Activated CD4-positive, alpha-beta T cell treated with anti-CD3 and anti-CD28 coated beads, Interleukin-2, amount 10 ng/mL, durations not matched to agents 24 days and 14 days (primary cell): ENCODE measurements around the gene MED26. TPM values are rescaled to one million over a fixed set of nuclear protein-coding genes. Genes with fewer than 3 reads are reported as not detected.

Source experiments
- DNase-seq: peaks from one replicate; pipeline ENCODE4 v3.0.0; 2022
- H3K27ac Mint-ChIP-seq: one replicate; pipeline ENCODE4 v1.8.0; 2022; ENCODE audit warnings: mild to moderate bottlenecking, mixed read lengths
- H3K27me3 Mint-ChIP-seq: one replicate; pipeline ENCODE4 v1.8.0; 2022; ENCODE audit warnings: mixed read lengths
- H3K36me3 Mint-ChIP-seq: one replicate; pipeline ENCODE4 v1.8.0; 2022; ENCODE audit warnings: low read depth, mild to moderate bottlenecking, mixed read lengths
- H3K4me1 Mint-ChIP-seq: one replicate; pipeline ENCODE4 v1.8.0; 2021; ENCODE audit warnings: mixed read lengths
- H3K4me3 Mint-ChIP-seq: one replicate; pipeline ENCODE4 v1.8.0; 2022; ENCODE audit warnings: mild to moderate bottlenecking, moderate library complexity, mixed read lengths
- H3K9me3 Mint-ChIP-seq: one replicate; pipeline ENCODE4 v1.8.0; 2021; ENCODE audit warnings: mixed read lengths
- intact Hi-C: fragments of 100-400 bp; cut with micrococcal nuclease; formaldehyde crosslinking; loops from one replicate; pipeline ENCODE4 v1.15.1; 2023
- total RNA-seq: library from RNA; stranded (reverse); gene quantifications from 2 replicates; pipeline ENCODE4 v1.2.3, GENCODE V29; 2022

Gene MED26
- total RNA-seq, 1 donor from 2014 or later: 15.5 TPM

- peaks cover 39% of the 10 kb centered on the region for H3K36me3 Mint-ChIP-seq
- H3K27me3 Mint-ChIP-seq: no peaks in the 10 kb centered on the region
- intact Hi-C loops: no loop called here
- DNase-seq: no peak
- H3K27ac Mint-ChIP-seq: no peak overlapping the region
- H3K9me3 Mint-ChIP-seq: no peaks in the 10 kb centered on the region
- H3K4me3 Mint-ChIP-seq: no peak overlapping the region
- H3K4me1 Mint-ChIP-seq: peaks cover 4% of the 10 kb centered on the region
Observed at GRCh38 chr19:16637535-16637934, 9.5 kb upstream of the MED26 start.

GRCh38 chr19:16631465-16631864, 3.5 kb upstream of the MED26 start:
- no peaks in the 10 kb centered on the region for H3K27me3 Mint-ChIP-seq
- no peak overlapping the region for H3K4me3 Mint-ChIP-seq
- no peaks in the 10 kb centered on the region for H3K9me3 Mint-ChIP-seq
- no peak for DNase-seq
- H3K4me1 Mint-ChIP-seq: peaks cover 14% of the 10 kb centered on the region
- intact Hi-C loops: no loop called here
- H3K36me3 Mint-ChIP-seq: peaks cover 22% of the 10 kb centered on the region
- H3K27ac Mint-ChIP-seq: no peak overlapping the region

GRCh38 chr19:16628984-16629691, 1.1 kb upstream of the MED26 start:
- Mint-ChIP-seq H3K9me3 (no peaks in the 10 kb centered on the region), H3K27me3 (no peaks in the 10 kb centered on the region), H3K27ac (peak overlapping the region; percentile 99), H3K4me1 (peaks cover 32% of the 10 kb centered on the region), H3K36me3 (peaks cover 35% of the 10 kb centered on the region), H3K4me3 (peak overlapping the region; percentile 96)
- peak; percentile 74 for DNase-seq
- intact Hi-C loops: loop anchor here (1.0 to 2.0 kb wide), 5 partner anchors 32 to 133 kb away; partner anchors contain the start of genes C19orf44, CALR3, CHERP and SLC35E1

DNA sequence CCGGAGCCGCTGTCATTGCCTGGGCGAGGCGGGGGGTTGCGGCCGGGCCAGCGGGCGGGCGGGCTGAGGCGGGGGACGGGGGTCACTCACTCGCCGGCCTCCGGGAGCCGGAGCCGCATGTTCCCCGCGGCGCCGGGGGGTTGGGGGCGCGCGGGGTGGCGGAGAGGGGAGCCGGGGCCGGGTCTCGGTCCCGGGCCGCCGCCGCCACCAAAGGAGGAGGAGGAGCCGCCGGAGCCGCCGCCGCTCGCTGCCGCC, 149 bp downstream of the MED26 start:
- peak overlapping the region; percentile 56 for H3K27ac Mint-ChIP-seq
- no peak for DNase-seq
- H3K27me3 Mint-ChIP-seq: no peaks in the 10 kb centered on the region
- intact Hi-C loops: loop anchor here (1.0 to 2.0 kb wide), 5 partner anchors 33 to 132 kb away; partner anchors contain the start of genes C19orf44, CALR3, CHERP and SLC35E1
- H3K4me3 Mint-ChIP-seq: peak overlapping the region; percentile 96
- H3K36me3 Mint-ChIP-seq: peaks cover 43% of the 10 kb centered on the region
- H3K9me3 Mint-ChIP-seq: no peaks in the 10 kb centered on the region
- H3K4me1 Mint-ChIP-seq: peaks cover 32% of the 10 kb centered on the region

GRCh38 chr19:16627193-16627927, 644 bp downstream of the MED26 start:
- peak; percentile 76 for DNase-seq
- H3K36me3 Mint-ChIP-seq: peaks cover 41% of the 10 kb centered on the region
- H3K27me3 Mint-ChIP-seq: no peaks in the 10 kb centered on the region
- peaks cover 33% of the 10 kb centered on the region for H3K4me1 Mint-ChIP-seq
- no peaks in the 10 kb centered on the region for H3K9me3 Mint-ChIP-seq
- peak overlapping the region; percentile 95 for H3K4me3 Mint-ChIP-seq
- peak overlapping the region; percentile 89 for H3K27ac Mint-ChIP-seq
- intact Hi-C loops: no loop called here

DNA sequence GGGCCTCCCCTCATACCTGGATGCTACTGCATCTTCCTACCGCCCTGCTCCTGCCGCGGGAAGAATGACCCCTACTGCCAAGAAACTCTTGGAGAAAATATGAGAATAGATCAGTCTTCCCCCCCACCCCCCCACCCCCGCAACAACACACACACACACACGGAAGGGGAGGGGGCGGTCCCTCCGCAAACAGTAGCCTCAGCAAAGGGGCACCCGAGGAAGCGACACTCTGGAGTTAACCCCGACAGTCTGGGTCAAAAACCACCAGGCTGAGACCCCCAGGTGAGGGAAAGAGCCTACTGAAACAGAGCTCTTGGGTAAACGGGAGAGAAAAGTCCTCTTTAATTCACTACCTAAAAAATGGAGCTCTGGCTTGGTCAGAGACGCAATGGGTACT, 1.2 kb downstream of the MED26 start:
- no peaks in the 10 kb centered on the region for H3K9me3 Mint-ChIP-seq
- no peaks in the 10 kb centered on the region for H3K27me3 Mint-ChIP-seq
- H3K27ac Mint-ChIP-seq: peak overlapping the region; percentile 89
- intact Hi-C loops: no loop called here
- H3K36me3 Mint-ChIP-seq: peaks cover 37% of the 10 kb centered on the region
- peak overlapping the region; percentile 95 for H3K4me3 Mint-ChIP-seq
- DNase-seq: peak; percentile 71
- peaks cover 34% of the 10 kb centered on the region for H3K4me1 Mint-ChIP-seq

- Mint-ChIP-seq H3K9me3 (no peaks in the 10 kb centered on the region), H3K27ac (no peak overlapping the region), H3K36me3 (peaks cover 34% of the 10 kb centered on the region), H3K4me3 (no peak overlapping the region), H3K27me3 (no peaks in the 10 kb centered on the region), H3K4me1 (peaks cover 36% of the 10 kb centered on the region)
- no peak for DNase-seq
- intact Hi-C loops: no loop called here
Observed at GRCh38 chr19:16625163-16625958, 2.6 kb downstream of the MED26 start.

DNA sequence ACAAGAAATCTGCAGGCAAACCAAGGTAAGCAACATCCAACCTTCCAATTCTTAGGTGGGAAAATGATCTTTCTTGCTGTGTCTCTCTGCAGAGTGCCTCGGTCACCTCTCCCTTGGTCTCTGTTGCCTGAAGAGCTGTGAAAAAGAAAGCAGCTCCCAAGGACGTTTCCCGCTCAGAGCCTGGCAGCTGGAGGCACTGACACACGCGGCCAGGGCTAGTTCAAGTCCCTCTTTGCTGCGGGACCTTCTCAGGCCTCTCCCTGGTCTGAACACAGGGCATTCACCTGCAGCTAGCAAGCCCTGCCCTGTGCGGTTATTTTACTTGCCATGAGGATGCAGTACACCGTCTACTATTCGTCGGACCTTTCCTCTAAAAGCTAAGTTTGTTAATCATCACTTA, 3.8 kb downstream of the MED26 start:
- no peaks in the 10 kb centered on the region for H3K9me3 Mint-ChIP-seq
- no peak overlapping the region for H3K4me3 Mint-ChIP-seq
- intact Hi-C loops: no loop called here
- H3K27me3 Mint-ChIP-seq: no peaks in the 10 kb centered on the region
- peaks cover 33% of the 10 kb centered on the region for H3K4me1 Mint-ChIP-seq
- no peak overlapping the region for H3K27ac Mint-ChIP-seq
- H3K36me3 Mint-ChIP-seq: peaks cover 31% of the 10 kb centered on the region
- DNase-seq: no peak

GRCh38 chr19:16623576-16623975, 4.4 kb downstream of the MED26 start:
- H3K9me3 Mint-ChIP-seq: no peaks in the 10 kb centered on the region
- no peak overlapping the region for H3K4me3 Mint-ChIP-seq
- H3K27ac Mint-ChIP-seq: no peak overlapping the region
- intact Hi-C loops: no loop called here
- H3K27me3 Mint-ChIP-seq: no peaks in the 10 kb centered on the region
- DNase-seq: no peak
- peaks cover 31% of the 10 kb centered on the region for H3K36me3 Mint-ChIP-seq
- peaks cover 33% of the 10 kb centered on the region for H3K4me1 Mint-ChIP-seq

GRCh38 chr19:16623066-16623465, 4.9 kb downstream of the MED26 start:
- Mint-ChIP-seq H3K27ac (no peak overlapping the region), H3K4me1 (peaks cover 35% of the 10 kb centered on the region), H3K36me3 (peaks cover 30% of the 10 kb centered on the region), H3K27me3 (no peaks in the 10 kb centered on the region), H3K4me3 (no peak overlapping the region), H3K9me3 (no peaks in the 10 kb centered on the region)
- no peak for DNase-seq
- intact Hi-C loops: no loop called here

GRCh38 chr19:16621165-16621800, 6.7 kb downstream of the MED26 start:
- peaks cover 35% of the 10 kb centered on the region for H3K4me1 Mint-ChIP-seq
- intact Hi-C loops: loop anchor here (2.0 kb wide), 1 partner anchor 124 kb away; the partner anchor contains the start of genes C19orf44 and CALR3
- no peaks in the 10 kb centered on the region for H3K27me3 Mint-ChIP-seq
- no peak overlapping the region for H3K4me3 Mint-ChIP-seq
- no peak overlapping the region for H3K27ac Mint-ChIP-seq
- H3K36me3 Mint-ChIP-seq: peaks cover 23% of the 10 kb centered on the region
- no peaks in the 10 kb centered on the region for H3K9me3 Mint-ChIP-seq
- no peak for DNase-seq

DNA sequence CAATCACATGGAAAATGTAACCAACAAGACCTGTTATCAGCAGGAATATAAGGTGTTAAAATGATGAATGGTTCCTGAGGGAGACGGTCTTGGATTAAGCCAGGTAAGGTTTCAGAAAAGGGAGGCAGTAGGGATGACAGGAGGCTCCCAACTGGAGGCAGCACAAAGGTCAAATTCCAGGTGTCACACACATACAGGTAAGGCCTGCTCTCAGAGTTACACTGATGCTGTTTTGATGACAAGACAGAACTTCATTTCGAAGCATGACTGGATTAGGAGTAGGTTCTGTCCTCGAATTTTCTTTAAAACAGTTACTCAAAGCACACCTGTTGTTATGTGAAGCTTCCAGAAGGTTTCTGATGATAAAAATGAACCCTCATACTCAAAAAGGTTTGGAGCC, 7.4 kb downstream of the MED26 start:
- Mint-ChIP-seq H3K27ac (no peak overlapping the region), H3K27me3 (no peaks in the 10 kb centered on the region), H3K4me1 (peaks cover 33% of the 10 kb centered on the region), H3K36me3 (peaks cover 21% of the 10 kb centered on the region), H3K9me3 (no peaks in the 10 kb centered on the region), H3K4me3 (no peak overlapping the region)
- no peak for DNase-seq
- intact Hi-C loops: loop anchor here (2.0 kb wide), 1 partner anchor 124 kb away; the partner anchor contains the start of genes C19orf44 and CALR3

- no peaks in the 10 kb centered on the region for H3K9me3 Mint-ChIP-seq
- H3K36me3 Mint-ChIP-seq: peaks cover 16% of the 10 kb centered on the region
- no peaks in the 10 kb centered on the region for H3K27me3 Mint-ChIP-seq
- no peak overlapping the region for H3K27ac Mint-ChIP-seq
- intact Hi-C loops: loop anchor here (2.0 kb wide), 1 partner anchor 123 kb away; the partner anchor contains the start of genes C19orf44 and CALR3
- no peak overlapping the region for H3K4me3 Mint-ChIP-seq
- no peak for DNase-seq
- peaks cover 35% of the 10 kb centered on the region for H3K4me1 Mint-ChIP-seq
Observed at GRCh38 chr19:16620018-16620417, 8.0 kb downstream of the MED26 start.
